ENCODE data around the gene CCDC170.
"Not testable (repeated sequence)": the region's sequence is repeated elsewhere in the genome, so short reads cannot be mapped to it uniquely, and the experiment has no call there.

The CCDC170 gene

GRCh38 chr6:151493804-151494234, at the start of gene CCDC170:
Gene CCDC170, plus strand, starts transcription at chr6:151494017. Its CDS starts 112 bp downstream, at chr6:151494129.
- H3K4me1 Mint-ChIP-seq (ENCODE audit: low read depth) = peaks cover 12% of the 10 kb centered on the region
- H3K27me3 Mint-ChIP-seq = peaks cover 27% of the 10 kb centered on the region
- H3K36me3 Mint-ChIP-seq = no peaks in the 10 kb centered on the region
- H3K9me3 Mint-ChIP-seq (ENCODE audit: low read depth) = no peaks in the 10 kb centered on the region
- no peak within 1 kb of the TSS for H3K27ac Mint-ChIP-seq
- peak within 1 kb of the TSS; percentile 79 for H3K4me3 Mint-ChIP-seq

- Mint-ChIP-seq H3K4me1 (ENCODE audit: low read depth) (peaks cover 32% of the 10 kb centered on the region), H3K27me3 (no peaks in the 10 kb centered on the region), H3K27ac (no peak overlapping the region), H3K36me3 (peaks cover 2% of the 10 kb centered on the region), H3K9me3 (ENCODE audit: low read depth) (no peaks in the 10 kb centered on the region), H3K4me3 (no peak overlapping the region)
Measured at GRCh38 chr6:151445482-151445881, 48.3 kb upstream of the CCDC170 start.

GRCh38 chr6:151447237-151447636, 46.6 kb upstream of the CCDC170 start:
- peaks cover 26% of the 10 kb centered on the region for H3K4me1 Mint-ChIP-seq (ENCODE audit: low read depth)
- H3K4me3 Mint-ChIP-seq = no peak overlapping the region
- no peaks in the 10 kb centered on the region for H3K27me3 Mint-ChIP-seq
- peaks cover 2% of the 10 kb centered on the region for H3K36me3 Mint-ChIP-seq
- no peaks in the 10 kb centered on the region for H3K9me3 Mint-ChIP-seq (ENCODE audit: low read depth)
- H3K27ac Mint-ChIP-seq = no peak overlapping the region

GRCh38 chr6:151448623-151449022, 45.2 kb upstream of the CCDC170 start:
- no peaks in the 10 kb centered on the region for H3K27me3 Mint-ChIP-seq
- H3K27ac Mint-ChIP-seq = no peak overlapping the region
- no peaks in the 10 kb centered on the region for H3K9me3 Mint-ChIP-seq (ENCODE audit: low read depth)
- peaks cover 31% of the 10 kb centered on the region for H3K4me1 Mint-ChIP-seq (ENCODE audit: low read depth)
- peaks cover 2% of the 10 kb centered on the region for H3K36me3 Mint-ChIP-seq
- H3K4me3 Mint-ChIP-seq = no peak overlapping the region

GRCh38 chr6:151450928-151451327, 42.9 kb upstream of the CCDC170 start:
- Mint-ChIP-seq H3K4me3 (peak overlapping the region; percentile 97), H3K4me1 (ENCODE audit: low read depth) (peaks cover 41% of the 10 kb centered on the region), H3K27ac (peak overlapping the region; percentile 92)
- H3K27me3 Mint-ChIP-seq; H3K9me3 Mint-ChIP-seq (ENCODE audit: low read depth); H3K36me3 Mint-ChIP-seq: not testable (repeated sequence)

GRCh38 chr6:151451417-151451949, 42.3 kb upstream of the CCDC170 start:
- peak overlapping the region; percentile 92 for H3K27ac Mint-ChIP-seq
- no peaks in the 10 kb centered on the region for H3K36me3 Mint-ChIP-seq
- H3K27me3 Mint-ChIP-seq = no peaks in the 10 kb centered on the region
- H3K9me3 Mint-ChIP-seq (ENCODE audit: low read depth) = no peaks in the 10 kb centered on the region
- H3K4me3 Mint-ChIP-seq = peak overlapping the region; percentile 97
- H3K4me1 Mint-ChIP-seq (ENCODE audit: low read depth) = peaks cover 44% of the 10 kb centered on the region

GRCh38 chr6:151451950-151452749, 41.7 kb upstream of the CCDC170 start, which contains the start of gene RMND1:
Gene RMND1, minus strand, starts transcription at chr6:151452126. Its CDS starts 6,315 bp downstream, at chr6:151445811.
- Mint-ChIP-seq H3K36me3 (no peaks in the 10 kb centered on the region), H3K9me3 (ENCODE audit: low read depth) (no peaks in the 10 kb centered on the region), H3K27ac (peak within 1 kb of the TSS; percentile 92), H3K4me3 (peak within 1 kb of the TSS; percentile 97), H3K4me1 (ENCODE audit: low read depth) (peaks cover 45% of the 10 kb centered on the region), H3K27me3 (no peaks in the 10 kb centered on the region)

GRCh38 chr6:151452750-151453427, 40.9 kb upstream of the CCDC170 start:
- Mint-ChIP-seq H3K4me3 (peak overlapping the region; percentile 97), H3K27ac (peak overlapping the region; percentile 87), H3K4me1 (ENCODE audit: low read depth) (peaks cover 47% of the 10 kb centered on the region), H3K27me3 (no peaks in the 10 kb centered on the region), H3K36me3 (no peaks in the 10 kb centered on the region), H3K9me3 (ENCODE audit: low read depth) (no peaks in the 10 kb centered on the region)

- peaks cover 44% of the 10 kb centered on the region for H3K4me1 Mint-ChIP-seq (ENCODE audit: low read depth)
- not testable (repeated sequence) for H3K9me3 Mint-ChIP-seq (ENCODE audit: low read depth); H3K27ac Mint-ChIP-seq; H3K4me3 Mint-ChIP-seq; H3K36me3 Mint-ChIP-seq; H3K27me3 Mint-ChIP-seq
Measured at GRCh38 chr6:151455751-151456398, 37.9 kb upstream of the CCDC170 start.

GRCh38 chr6:151461673-151462072, 32.1 kb upstream of the CCDC170 start:
- H3K4me3 Mint-ChIP-seq = no peak overlapping the region
- no peak overlapping the region for H3K27ac Mint-ChIP-seq
- no peaks in the 10 kb centered on the region for H3K9me3 Mint-ChIP-seq (ENCODE audit: low read depth)
- H3K4me1 Mint-ChIP-seq (ENCODE audit: low read depth) = peaks cover 16% of the 10 kb centered on the region
- peaks cover 3% of the 10 kb centered on the region for H3K36me3 Mint-ChIP-seq
- H3K27me3 Mint-ChIP-seq = no peaks in the 10 kb centered on the region

- H3K4me3 Mint-ChIP-seq = no peak overlapping the region
- no peaks in the 10 kb centered on the region for H3K9me3 Mint-ChIP-seq (ENCODE audit: low read depth)
- H3K27ac Mint-ChIP-seq = no peak overlapping the region
- no peaks in the 10 kb centered on the region for H3K27me3 Mint-ChIP-seq
- peaks cover 11% of the 10 kb centered on the region for H3K4me1 Mint-ChIP-seq (ENCODE audit: low read depth)
- peaks cover 3% of the 10 kb centered on the region for H3K36me3 Mint-ChIP-seq
Measured at GRCh38 chr6:151464702-151465101, 29.1 kb upstream of the CCDC170 start.

GRCh38 chr6:151475653-151476523, 17.9 kb upstream of the CCDC170 start:
- H3K27me3 Mint-ChIP-seq = no peaks in the 10 kb centered on the region
- no peaks in the 10 kb centered on the region for H3K36me3 Mint-ChIP-seq
- no peak overlapping the region for H3K4me3 Mint-ChIP-seq

GRCh38 chr6:151477726-151478125, 16.1 kb upstream of the CCDC170 start:
- no peaks in the 10 kb centered on the region for H3K36me3 Mint-ChIP-seq
- no peak overlapping the region for H3K27ac Mint-ChIP-seq
- H3K9me3 Mint-ChIP-seq (ENCODE audit: low read depth) = no peaks in the 10 kb centered on the region
- H3K4me3 Mint-ChIP-seq = no peak overlapping the region
- no peaks in the 10 kb centered on the region for H3K27me3 Mint-ChIP-seq
- H3K4me1 Mint-ChIP-seq (ENCODE audit: low read depth) = peaks cover 20% of the 10 kb centered on the region

More at GRCh38 chr6:151475653-151476523, 17.9 kb upstream of the CCDC170 start:
- H3K27ac Mint-ChIP-seq = no peak overlapping the region
- peaks cover 6% of the 10 kb centered on the region for H3K4me1 Mint-ChIP-seq (ENCODE audit: low read depth)
- no peaks in the 10 kb centered on the region for H3K9me3 Mint-ChIP-seq (ENCODE audit: low read depth)

- no peaks in the 10 kb centered on the region for H3K27me3 Mint-ChIP-seq
- H3K9me3 Mint-ChIP-seq (ENCODE audit: low read depth) = no peaks in the 10 kb centered on the region
- no peak overlapping the region for H3K4me3 Mint-ChIP-seq
- H3K27ac Mint-ChIP-seq = no peak overlapping the region
- peaks cover 23% of the 10 kb centered on the region for H3K4me1 Mint-ChIP-seq (ENCODE audit: low read depth)
- no peaks in the 10 kb centered on the region for H3K36me3 Mint-ChIP-seq
Measured at GRCh38 chr6:151478670-151479069, 15.1 kb upstream of the CCDC170 start.
